ENCODE data around the gene ATP11A. TPM values are rescaled to one million over a fixed set of nuclear protein-coding genes. Genes with fewer than 3 reads are reported as not detected.

ATP11A gene
- total RNA-seq, 1 experiment from 2014 or later = 80.4 TPM

DNA sequence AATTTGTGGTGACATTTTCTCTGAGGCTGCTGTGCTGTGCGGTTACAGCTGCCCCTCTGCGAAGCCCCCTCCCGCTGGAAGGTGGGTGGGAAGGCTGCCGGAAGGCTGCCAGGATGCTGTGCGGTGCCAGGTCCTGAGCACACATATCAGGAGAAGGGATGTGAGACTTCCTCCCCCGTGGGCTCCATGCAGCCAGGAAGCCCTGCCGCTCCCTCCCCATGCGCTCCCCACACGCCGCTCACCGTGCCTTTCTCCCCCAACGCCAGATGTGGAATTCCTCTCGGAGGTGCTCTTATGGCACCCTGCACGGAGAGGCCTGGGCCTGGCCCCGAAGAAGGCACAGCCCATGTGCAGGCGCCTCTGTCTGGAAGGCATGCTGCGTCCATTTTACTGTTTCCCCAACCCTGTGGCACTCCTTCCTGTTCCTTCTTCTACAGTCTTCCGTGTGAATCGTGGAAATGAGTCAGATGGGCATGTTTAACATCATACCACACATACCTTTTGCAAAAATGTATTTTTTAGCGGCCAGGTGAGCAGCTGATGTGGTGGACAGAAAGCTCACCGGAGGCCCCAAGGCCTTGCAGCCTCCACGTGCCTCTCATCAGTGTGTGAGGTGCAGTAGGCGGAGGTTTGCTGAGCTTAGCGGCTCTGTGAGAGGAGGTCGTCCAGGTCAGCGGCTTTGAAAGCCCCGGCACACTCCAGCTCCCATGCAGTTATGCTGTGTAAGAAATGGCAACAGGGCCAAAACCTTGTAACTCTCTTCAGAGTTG is 88.0 kb downstream of the ATP11A start:
- no peaks in the 10 kb centered on the region for H3K9me3 ChIP-seq (ENCODE audit: control insufficient read depth in 1 of 2, insufficient read depth in 1 of 2, low read depth in 1 of 2, low read length in 2 of 2)
- H3K36me3 ChIP-seq (ENCODE audit: control insufficient read depth in 1 of 2, insufficient read depth in 2 of 2, low read length in 2 of 2) = no peaks in the 10 kb centered on the region
- H3K4me2 ChIP-seq (ENCODE audit: low read length) = no peak overlapping the region
- H3K9me2 ChIP-seq (ENCODE audit: insufficient read depth) = no peaks in the 10 kb centered on the region
- TF ChIP-seq POLR2AphosphoS5 (IDR thresholded peaks at IDR 0.05; ENCODE audit: low read depth, low read length) (no peak), SP1 (IDR thresholded peaks at IDR 0.05; ENCODE audit: low read depth) (no peak), ZFX (IDR thresholded peaks at IDR 0.05) (no peak), JUND (IDR thresholded peaks at IDR 0.05) (no peak), POLR2A (IDR thresholded peaks at IDR 0.05; ENCODE audit: borderline replicate concordance, extremely low read depth, insufficient read depth, insufficient read length) (no peak), SRF (IDR thresholded peaks at IDR 0.05; ENCODE audit: low read depth) (no peak), SIN3A (IDR thresholded peaks at IDR 0.05; ENCODE audit: low read depth) (no peak), CBX3 (IDR thresholded peaks at IDR 0.05; ENCODE audit: low read depth) (no peak), REST (IDR thresholded peaks at IDR 0.05; ENCODE audit: low read depth) (no peak), RAD21 (IDR thresholded peaks at IDR 0.05; ENCODE audit: low read depth) (no peak), TCF7L2 (IDR thresholded peaks at IDR 0.05; ENCODE audit: borderline replicate concordance, extremely low read depth, insufficient read depth, insufficient read length) (no peak), EGR1 (IDR thresholded peaks at IDR 0.05; ENCODE audit: low read depth) (no peak)
- TF ChIP-seq, protein P1, sequence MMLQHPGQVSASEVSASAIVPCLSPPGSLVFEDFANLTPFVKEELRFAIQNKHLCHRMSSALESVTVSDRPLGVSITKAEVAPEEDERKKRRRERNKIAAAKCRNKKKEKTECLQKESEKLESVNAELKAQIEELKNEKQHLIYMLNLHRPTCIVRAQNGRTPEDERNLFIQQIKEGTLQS (IDR thresholded peaks at IDR 0.05) = no peak
- TF ChIP-seq, protein P2, sequence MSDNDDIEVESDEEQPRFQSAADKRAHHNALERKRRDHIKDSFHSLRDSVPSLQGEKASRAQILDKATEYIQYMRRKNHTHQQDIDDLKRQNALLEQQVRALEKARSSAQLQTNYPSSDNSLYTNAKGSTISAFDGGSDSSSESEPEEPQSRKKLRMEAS (IDR thresholded peaks at IDR 0.05) = no peak
- TF ChIP-seq, protein P3, sequence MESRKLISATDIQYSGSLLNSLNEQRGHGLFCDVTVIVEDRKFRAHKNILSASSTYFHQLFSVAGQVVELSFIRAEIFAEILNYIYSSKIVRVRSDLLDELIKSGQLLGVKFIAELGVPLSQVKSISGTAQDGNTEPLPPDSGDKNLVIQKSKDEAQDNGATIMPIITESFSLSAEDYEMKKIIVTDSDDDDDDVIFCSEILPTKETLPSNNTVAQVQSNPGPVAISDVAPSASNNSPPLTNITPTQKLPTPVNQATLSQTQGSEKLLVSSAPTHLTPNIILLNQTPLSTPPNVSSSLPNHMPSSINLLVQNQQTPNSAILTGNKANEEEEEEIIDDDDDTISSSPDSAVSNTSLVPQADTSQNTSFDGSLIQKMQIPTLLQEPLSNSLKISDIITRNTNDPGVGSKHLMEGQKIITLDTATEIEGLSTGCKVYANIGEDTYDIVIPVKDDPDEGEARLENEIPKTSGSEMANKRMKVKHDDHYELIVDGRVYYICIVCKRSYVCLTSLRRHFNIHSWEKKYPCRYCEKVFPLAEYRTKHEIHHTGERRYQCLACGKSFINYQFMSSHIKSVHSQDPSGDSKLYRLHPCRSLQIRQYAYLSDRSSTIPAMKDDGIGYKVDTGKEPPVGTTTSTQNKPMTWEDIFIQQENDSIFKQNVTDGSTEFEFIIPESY (IDR thresholded peaks at IDR 0.05; ENCODE audit: extremely low read depth, insufficient replicate concordance, low read length) = no peak
- no peaks in the 10 kb centered on the region for H4K20me1 ChIP-seq (ENCODE audit: insufficient read depth)
- H2AFZ ChIP-seq (ENCODE audit: low read depth, low read length, poor library complexity, severe bottlenecking) = no peak overlapping the region
- ChIA-PET RAD21 (ENCODE audit: low non-redundant PET in 1 of 2, low total read pairs in 2 of 2, uncharacterized antibody in 2 of 2, unreplicated experiment in 2 of 2) (no interaction called here), CTCF (no interaction called here), POLR2A (no interaction called here)
- intact Hi-C loops (cut with micrococcal nuclease) = no loop called here
- no peak overlapping the region for H3K4me3 ChIP-seq (replicated peaks in 1 of 2; ENCODE audit: low read depth in 1 of 2, low read length in 2 of 2)
- no peak overlapping the region for H3K9ac ChIP-seq (ENCODE audit: low read length)
- H3K27ac ChIP-seq (ENCODE audit: low read depth, low read length) = no peak overlapping the region
- 0 out of 2 replicates have a peak, but pooled peaks cover 13% of the 10 kb centered on the region for H3K79me2 ChIP-seq (ENCODE audit: insufficient read depth, low read length)
- BruUV-seq (replicated peaks) = no TSS peak
- DNase-seq (ENCODE audit: low read depth, low spot score) = no peak
- ATAC-seq = no peak
- H3K4me1 ChIP-seq (ENCODE audit: control insufficient read depth in 1 of 2, insufficient read depth in 2 of 2, low read length in 2 of 2) = peaks cover 0 to 7% of the 10 kb centered on the region in 2 experiments; a peak in 1 of 4 replicates
- no peaks in the 10 kb centered on the region for H3K27me3 ChIP-seq (ENCODE audit: insufficient read depth, low read length)

All from HCT116 (cell line).